ENCODE measurements around the gene DOCK9. TPM values are rescaled to one million over a fixed set of nuclear protein-coding genes. Genes with fewer than 3 reads are reported as not detected.

DOCK9 gene
- total RNA-seq, 2 experiments from 2014 or later, result 57.2 to 59.0 TPM

DNA sequence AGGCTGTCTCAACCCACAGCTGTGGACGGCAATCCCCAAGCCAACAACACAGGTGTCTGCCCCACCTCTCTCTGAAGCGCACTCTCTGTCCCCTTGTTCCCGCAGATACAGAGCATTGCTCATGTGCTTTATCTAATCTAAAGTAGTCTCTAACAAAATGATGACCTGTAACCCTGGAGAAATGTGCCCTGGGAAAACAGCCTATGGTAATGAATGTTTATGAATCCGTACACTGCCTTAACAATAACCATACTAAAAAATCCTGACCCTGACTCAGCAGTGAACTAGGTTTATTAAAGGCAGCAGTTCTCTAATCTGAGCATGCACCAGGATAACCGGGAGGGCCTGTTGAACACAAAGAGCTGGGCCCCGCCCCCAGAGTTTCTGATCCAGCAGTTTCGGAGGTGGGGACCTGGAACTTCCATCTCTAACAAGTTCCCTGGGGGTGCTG is 174.7 kb downstream of the DOCK9 start:
- no peak for DNase-seq
- Mint-ChIP-seq H3K27ac (no peak overlapping the region), H3K9me3 (no peaks in the 10 kb centered on the region), H3K36me3 (peaks cover 37% of the 10 kb centered on the region), H3K4me3 (no peak overlapping the region), H3K4me1 (ENCODE audit: low read depth) (no peaks in the 10 kb centered on the region), H3K27me3 (no peaks in the 10 kb centered on the region)
- ChIA-PET POLR2A (no interaction called here), CTCF (interaction anchor here (1.5 kb wide), 1 partner anchor 37 kb away, joined by 5 read pairs; no protein-coding TSS in a partner anchor)
- intact Hi-C loops (cut with micrococcal nuclease), result no loop called here

DNA sequence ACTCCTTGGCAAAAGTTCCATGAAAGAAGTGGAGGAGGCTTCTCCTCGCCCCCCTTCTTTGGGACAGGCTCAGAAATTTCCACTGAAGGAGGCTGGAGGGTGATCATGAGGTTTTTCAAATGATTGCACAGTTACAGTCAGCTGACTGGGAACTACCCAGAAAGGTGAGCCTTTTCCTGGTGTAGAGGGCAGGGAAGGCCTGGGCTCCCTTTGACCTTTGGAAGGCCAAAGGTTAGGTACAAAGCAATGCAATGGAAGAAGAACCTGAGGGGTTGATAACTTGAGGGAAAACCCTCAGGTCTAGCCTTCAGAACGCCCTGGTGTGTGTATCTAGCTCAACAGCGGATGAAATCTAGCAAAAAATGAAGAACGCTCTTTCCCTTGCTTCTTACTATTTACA is 175.3 kb downstream of the DOCK9 start:
- H3K27ac Mint-ChIP-seq, result no peak overlapping the region
- intact Hi-C loops (cut with micrococcal nuclease), result no loop called here
- H3K4me3 Mint-ChIP-seq, result no peak overlapping the region
- H3K36me3 Mint-ChIP-seq, result peaks cover 40% of the 10 kb centered on the region
- H3K9me3 Mint-ChIP-seq, result no peaks in the 10 kb centered on the region
- ChIA-PET CTCF (no interaction called here), POLR2A (no interaction called here)
- no peak for DNase-seq
- no peaks in the 10 kb centered on the region for H3K4me1 Mint-ChIP-seq (ENCODE audit: low read depth)
- no peaks in the 10 kb centered on the region for H3K27me3 Mint-ChIP-seq

DNA sequence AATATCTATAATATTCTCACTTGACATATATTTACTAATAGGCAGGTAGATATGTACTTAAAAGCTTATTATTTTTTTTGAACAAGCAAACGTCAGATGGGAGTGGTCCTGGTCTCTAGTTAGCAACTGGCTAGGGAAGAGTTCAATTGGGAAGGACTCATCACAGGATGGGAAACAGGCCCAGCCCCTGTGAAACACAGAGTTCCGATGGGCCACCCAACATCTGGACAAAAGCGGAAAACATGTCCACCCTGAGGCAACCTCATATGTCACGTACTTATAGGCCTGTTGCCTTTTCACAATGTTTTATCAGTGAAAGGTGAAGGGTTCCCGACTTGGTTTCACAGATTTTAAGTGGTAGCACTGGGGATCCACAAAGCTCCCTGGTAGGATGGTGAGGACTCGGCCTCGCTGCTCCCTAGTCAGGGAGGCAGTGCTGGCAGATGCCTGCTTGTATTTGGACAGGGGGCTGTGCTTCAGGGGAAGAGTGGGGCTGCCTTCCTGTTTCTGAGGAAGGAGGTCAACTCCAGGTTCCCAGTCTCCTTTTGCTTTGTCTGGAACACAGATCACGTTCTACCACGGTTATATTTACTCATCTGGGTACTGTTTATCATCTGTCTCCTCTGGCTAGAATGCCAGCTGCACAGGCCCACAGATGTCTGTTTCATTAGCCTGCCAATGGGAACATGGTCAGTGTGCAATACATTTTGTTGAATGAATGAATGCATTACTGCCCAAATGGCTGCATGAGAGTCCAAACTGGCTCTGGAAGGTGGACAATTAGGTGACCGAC is 176.0 kb downstream of the DOCK9 start:
- Mint-ChIP-seq H3K27ac (no peak overlapping the region), H3K9me3 (no peaks in the 10 kb centered on the region), H3K36me3 (peaks cover 45% of the 10 kb centered on the region), H3K4me3 (no peak overlapping the region), H3K27me3 (no peaks in the 10 kb centered on the region), H3K4me1 (ENCODE audit: low read depth) (no peaks in the 10 kb centered on the region)
- DNase-seq, result no peak
- CTCF ChIA-PET, result no interaction called here
- intact Hi-C loops (cut with micrococcal nuclease), result no loop called here
- POLR2A ChIA-PET, result no interaction called here

DNA sequence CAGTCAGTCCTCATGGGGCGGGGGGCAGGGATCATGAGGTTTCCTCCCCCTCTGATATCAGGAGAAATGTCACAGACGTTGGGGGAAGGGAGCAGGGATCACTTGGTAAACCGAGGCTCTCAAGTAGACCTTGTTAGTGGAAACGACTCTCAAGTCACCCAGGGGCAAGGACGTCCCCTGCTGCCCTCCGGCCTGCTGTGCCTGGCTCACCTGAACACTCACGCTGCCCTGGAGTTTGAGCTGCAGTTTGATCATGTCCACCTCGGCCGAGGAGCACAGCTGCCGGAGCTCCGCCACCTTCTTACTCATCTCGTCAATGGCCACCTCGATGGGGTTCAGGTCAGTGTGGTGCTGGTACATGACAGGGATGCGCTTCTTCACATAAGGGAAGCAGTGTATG is 177.8 kb downstream of the DOCK9 start:
- H3K9me3 Mint-ChIP-seq, result no peaks in the 10 kb centered on the region
- POLR2A ChIA-PET, result no interaction called here
- no peak overlapping the region for H3K27ac Mint-ChIP-seq
- DNase-seq, result no peak
- CTCF ChIA-PET, result no interaction called here
- H3K4me1 Mint-ChIP-seq (ENCODE audit: low read depth), result no peaks in the 10 kb centered on the region
- peaks cover 56% of the 10 kb centered on the region for H3K36me3 Mint-ChIP-seq
- intact Hi-C loops (cut with micrococcal nuclease), result no loop called here
- no peaks in the 10 kb centered on the region for H3K27me3 Mint-ChIP-seq
- H3K4me3 Mint-ChIP-seq, result no peak overlapping the region

DNA sequence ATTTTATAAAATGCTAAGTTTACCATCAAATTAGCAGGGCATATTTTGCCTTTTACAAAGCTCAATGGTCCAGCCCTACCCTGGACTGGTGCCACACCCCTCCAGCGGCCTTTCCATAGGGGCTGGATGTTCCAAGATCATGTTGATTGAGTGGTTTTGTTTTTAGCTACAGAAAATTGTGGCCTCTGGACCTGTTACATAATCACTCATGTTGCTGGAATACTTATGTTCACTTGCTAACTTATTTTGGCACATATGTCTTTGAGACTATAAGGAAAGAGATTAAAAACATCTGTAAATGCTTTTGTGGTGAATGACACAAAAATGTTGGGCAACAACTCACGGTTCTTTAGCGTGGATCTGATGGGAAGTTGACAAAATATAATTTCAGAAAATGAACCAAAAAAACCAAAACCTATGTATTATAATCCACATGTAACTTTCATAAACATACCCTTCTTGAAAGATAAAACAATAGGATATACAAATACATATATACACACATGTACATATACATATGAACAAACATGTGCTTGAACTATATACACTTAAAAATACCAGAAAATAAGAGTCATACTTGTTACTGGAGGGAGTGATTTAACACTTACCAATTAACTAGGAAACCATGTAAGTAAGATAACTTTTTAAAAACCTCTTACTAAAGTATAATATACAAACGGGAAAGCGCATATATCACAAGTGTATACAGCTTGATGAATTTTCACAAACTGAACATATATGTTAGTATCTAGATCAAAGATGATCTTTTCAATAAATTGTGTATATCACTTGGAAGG is 178.8 kb downstream of the DOCK9 start:
- Mint-ChIP-seq H3K9me3 (no peaks in the 10 kb centered on the region), H3K36me3 (peaks cover 61% of the 10 kb centered on the region), H3K27ac (no peak overlapping the region), H3K4me1 (ENCODE audit: low read depth) (no peaks in the 10 kb centered on the region), H3K4me3 (no peak overlapping the region), H3K27me3 (no peaks in the 10 kb centered on the region)
- no peak for DNase-seq
- intact Hi-C loops (cut with micrococcal nuclease), result no loop called here
- POLR2A ChIA-PET, result no interaction called here
- CTCF ChIA-PET, result no interaction called here

DNA sequence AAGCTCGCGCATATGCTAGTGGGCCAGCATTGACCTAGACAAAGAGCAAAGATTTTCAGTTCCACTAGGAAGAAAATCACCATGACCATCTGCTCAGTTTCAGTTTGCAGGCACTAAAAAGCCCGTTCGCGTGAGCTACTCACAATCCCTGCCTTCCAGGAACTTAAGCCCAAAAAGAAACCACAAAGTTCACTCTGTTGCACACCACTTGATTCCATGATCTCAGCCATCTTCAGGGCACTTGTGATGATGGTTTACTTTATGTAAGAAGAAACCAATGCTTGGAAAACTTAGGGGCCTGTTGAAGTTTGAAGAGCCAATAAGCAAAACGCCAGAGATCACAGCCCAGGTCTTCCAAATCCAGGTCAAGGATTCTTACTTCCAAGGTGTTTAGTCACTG is 180.4 kb downstream of the DOCK9 start:
- CTCF ChIA-PET, result no interaction called here
- no peak for DNase-seq
- H3K4me3 Mint-ChIP-seq, result no peak overlapping the region
- no peaks in the 10 kb centered on the region for H3K27me3 Mint-ChIP-seq
- no peaks in the 10 kb centered on the region for H3K4me1 Mint-ChIP-seq (ENCODE audit: low read depth)
- H3K27ac Mint-ChIP-seq, result no peak overlapping the region
- intact Hi-C loops (cut with micrococcal nuclease), result no loop called here
- POLR2A ChIA-PET, result no interaction called here
- no peaks in the 10 kb centered on the region for H3K9me3 Mint-ChIP-seq
- H3K36me3 Mint-ChIP-seq, result peaks cover 68% of the 10 kb centered on the region

DNA sequence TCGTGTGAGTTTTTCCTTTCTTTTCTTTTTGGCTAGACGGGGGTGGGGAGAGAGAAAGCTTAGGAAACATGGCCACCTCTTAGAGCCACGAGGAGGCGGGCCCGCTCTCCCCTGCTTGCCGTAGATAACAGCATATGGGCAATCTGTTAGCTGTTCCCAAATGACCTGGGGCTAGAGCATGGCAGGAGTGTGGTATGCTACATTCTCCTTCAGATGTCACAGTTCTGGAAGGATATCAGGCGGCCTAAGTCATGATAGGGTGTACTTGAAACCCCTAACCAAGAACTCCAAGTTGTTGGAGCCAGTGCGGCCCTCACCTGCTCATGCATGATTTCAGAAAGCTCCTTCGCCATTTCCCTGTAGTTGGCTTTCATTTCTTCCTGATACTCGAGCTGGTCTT is 181.1 kb downstream of the DOCK9 start:
- ChIA-PET CTCF (no interaction called here), POLR2A (no interaction called here)
- DNase-seq, result no peak
- Mint-ChIP-seq H3K4me3 (no peak overlapping the region), H3K36me3 (peaks cover 65% of the 10 kb centered on the region), H3K27me3 (no peaks in the 10 kb centered on the region), H3K4me1 (ENCODE audit: low read depth) (no peaks in the 10 kb centered on the region), H3K27ac (no peak overlapping the region), H3K9me3 (peaks cover 4% of the 10 kb centered on the region)
- intact Hi-C loops (cut with micrococcal nuclease), result no loop called here

DNA sequence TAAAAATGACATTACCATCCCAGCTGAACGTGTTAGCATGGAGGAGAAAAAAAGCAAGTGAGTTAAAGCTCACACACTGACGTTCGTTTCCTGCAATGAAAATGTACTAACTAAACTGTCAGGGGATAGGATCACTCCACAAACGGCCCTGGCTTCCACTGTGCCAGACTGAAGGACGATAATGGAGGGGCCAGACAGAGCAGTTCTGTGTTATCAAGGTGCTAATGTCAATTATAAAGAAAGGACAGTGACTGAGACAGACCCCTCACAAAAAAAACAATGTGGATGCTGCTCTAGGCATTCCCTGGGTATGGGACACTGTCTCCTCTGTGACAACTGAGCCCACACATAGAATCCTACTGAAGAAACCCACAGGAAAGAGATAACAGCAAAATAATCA is 181.7 kb downstream of the DOCK9 start:
- Mint-ChIP-seq H3K4me3 (no peak overlapping the region), H3K9me3 (peaks cover 7% of the 10 kb centered on the region), H3K27me3 (no peaks in the 10 kb centered on the region), H3K27ac (no peak overlapping the region), H3K4me1 (ENCODE audit: low read depth) (no peaks in the 10 kb centered on the region), H3K36me3 (peaks cover 67% of the 10 kb centered on the region)
- intact Hi-C loops (cut with micrococcal nuclease), result no loop called here
- ChIA-PET POLR2A (no interaction called here), CTCF (interaction anchor here (1.6 kb wide), 1 partner anchor 123 kb away, joined by 3 read pairs; no protein-coding TSS in a partner anchor)
- DNase-seq, result no peak

DNA sequence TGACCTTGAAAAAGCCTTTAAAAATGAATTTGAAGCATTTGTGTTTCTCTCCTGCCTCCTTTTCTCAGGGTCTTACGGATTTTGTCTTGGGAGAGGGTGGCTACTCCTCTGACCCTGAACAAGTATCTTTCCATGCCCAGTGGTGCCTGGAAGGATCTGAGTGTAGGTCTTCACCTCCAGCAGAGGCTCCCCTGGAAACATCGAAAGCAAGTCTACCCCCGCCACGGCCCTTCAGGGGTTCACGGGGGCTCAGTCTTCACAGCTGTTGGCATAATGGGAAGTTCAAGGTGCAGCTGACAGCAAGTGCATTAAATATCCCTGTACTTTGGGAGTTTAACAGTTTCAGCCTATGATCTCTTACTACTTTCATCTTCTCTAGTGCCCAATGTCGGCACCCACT is 182.6 kb downstream of the DOCK9 start:
- intact Hi-C loops (cut with micrococcal nuclease), result no loop called here
- no peaks in the 10 kb centered on the region for H3K4me1 Mint-ChIP-seq (ENCODE audit: low read depth)
- ChIA-PET POLR2A (no interaction called here), CTCF (interaction anchor here (1.6 kb wide), 1 partner anchor 122 kb away, joined by 3 read pairs; no protein-coding TSS in a partner anchor)
- H3K9me3 Mint-ChIP-seq, result peaks cover 9% of the 10 kb centered on the region
- no peaks in the 10 kb centered on the region for H3K27me3 Mint-ChIP-seq
- H3K27ac Mint-ChIP-seq, result no peak overlapping the region
- H3K36me3 Mint-ChIP-seq, result peaks cover 67% of the 10 kb centered on the region
- H3K4me3 Mint-ChIP-seq, result no peak overlapping the region
- no peak for DNase-seq

DNA sequence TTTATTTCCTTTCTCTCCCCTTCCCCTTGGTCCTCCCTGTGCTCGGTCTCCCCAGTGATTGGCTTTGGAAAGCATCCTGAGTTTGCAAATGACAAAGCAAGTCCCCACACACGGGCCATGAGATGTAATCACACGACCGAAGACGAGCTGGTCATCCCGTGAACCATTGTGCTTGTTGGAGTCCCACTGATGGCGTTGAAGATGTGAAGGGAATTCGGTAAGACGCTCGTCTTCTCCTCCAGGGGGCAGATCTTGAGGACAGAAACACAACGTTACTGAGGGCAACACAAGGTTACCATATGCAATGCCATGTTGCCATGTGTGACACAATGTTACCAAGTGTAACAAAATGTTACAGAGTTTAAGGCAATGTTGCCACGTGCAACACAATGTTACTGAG is 183.4 kb downstream of the DOCK9 start:
- H3K4me1 Mint-ChIP-seq (ENCODE audit: low read depth), result no peaks in the 10 kb centered on the region
- ChIA-PET CTCF (no interaction called here), POLR2A (no interaction called here)
- H3K9me3 Mint-ChIP-seq, result peaks cover 14% of the 10 kb centered on the region
- no peak overlapping the region for H3K27ac Mint-ChIP-seq
- no peak for DNase-seq
- no peaks in the 10 kb centered on the region for H3K27me3 Mint-ChIP-seq
- H3K4me3 Mint-ChIP-seq, result no peak overlapping the region
- H3K36me3 Mint-ChIP-seq, result peaks cover 61% of the 10 kb centered on the region
- intact Hi-C loops (cut with micrococcal nuclease), result no loop called here

DNA sequence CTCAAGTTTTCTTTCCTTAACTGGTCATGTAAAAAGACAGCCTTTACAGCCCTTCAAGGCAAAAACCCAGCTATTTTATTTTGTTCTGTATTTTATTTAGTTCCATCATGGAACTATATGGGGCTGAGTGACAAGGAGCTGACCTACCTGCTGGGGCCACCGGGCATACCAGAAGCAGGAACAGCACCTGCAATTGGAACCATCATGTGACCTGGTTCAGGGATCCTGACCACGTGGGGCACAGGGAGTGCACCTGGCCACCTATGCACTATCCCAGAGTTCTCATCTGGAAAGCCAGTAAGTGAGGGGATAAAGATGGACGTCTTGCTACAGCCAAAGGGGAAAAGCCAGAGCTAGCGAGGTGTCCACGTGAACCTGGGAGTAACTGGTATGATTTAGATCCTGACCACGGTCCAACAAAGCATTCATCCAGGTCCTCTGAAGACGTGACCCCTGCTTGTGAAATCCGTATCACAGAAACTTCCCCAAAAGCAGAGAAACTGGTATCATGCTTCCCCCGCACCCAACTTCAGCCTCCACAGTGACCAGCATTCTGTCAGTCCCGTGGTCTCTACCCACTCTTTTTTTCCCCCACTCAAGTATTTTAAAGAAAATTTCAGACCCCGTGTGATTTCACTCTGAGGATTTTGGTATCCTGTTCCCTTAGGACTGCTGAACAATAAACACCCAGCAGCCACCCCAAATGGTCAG is 184.9 kb downstream of the DOCK9 start:
- H3K9me3 Mint-ChIP-seq, result peaks cover 14% of the 10 kb centered on the region
- CTCF ChIA-PET, result interaction anchor here (0.6 kb wide), 1 partner anchor 332 kb away, joined by 3 read pairs; no protein-coding TSS in a partner anchor
- POLR2A ChIA-PET, result no interaction called here
- intact Hi-C loops (cut with micrococcal nuclease), result no loop called here
- H3K27me3 Mint-ChIP-seq, result peaks cover 6% of the 10 kb centered on the region
- H3K4me3 Mint-ChIP-seq, result no peak overlapping the region
- H3K27ac Mint-ChIP-seq, result no peak overlapping the region
- DNase-seq, result no peak
- H3K4me1 Mint-ChIP-seq (ENCODE audit: low read depth), result no peaks in the 10 kb centered on the region
- peaks cover 49% of the 10 kb centered on the region for H3K36me3 Mint-ChIP-seq

DNA sequence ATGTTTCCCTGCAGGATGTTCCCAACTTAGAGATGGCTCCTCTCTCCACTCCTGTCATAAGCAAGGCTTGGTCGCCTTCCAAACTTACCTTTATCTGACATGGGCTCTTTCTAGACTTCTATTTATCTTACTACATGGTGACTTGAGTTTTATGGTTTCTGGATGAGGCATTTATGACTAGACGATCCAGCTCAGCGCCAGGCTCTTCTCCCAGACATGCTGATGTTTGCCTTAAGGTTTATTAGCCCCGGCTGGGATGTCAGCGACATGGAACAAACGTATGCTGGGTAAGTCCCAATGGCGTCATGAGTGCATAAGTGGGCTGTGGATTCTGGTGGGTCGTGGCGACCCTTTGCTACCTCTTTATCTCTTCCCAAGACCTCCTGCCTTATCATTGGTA is 185.5 kb downstream of the DOCK9 start:
- no peak for DNase-seq
- H3K4me1 Mint-ChIP-seq (ENCODE audit: low read depth), result no peaks in the 10 kb centered on the region
- ChIA-PET POLR2A (no interaction called here), CTCF (no interaction called here)
- H3K9me3 Mint-ChIP-seq, result peaks cover 14% of the 10 kb centered on the region
- H3K36me3 Mint-ChIP-seq, result peaks cover 43% of the 10 kb centered on the region
- H3K27ac Mint-ChIP-seq, result no peak overlapping the region
- H3K27me3 Mint-ChIP-seq, result peaks cover 6% of the 10 kb centered on the region
- no peak overlapping the region for H3K4me3 Mint-ChIP-seq
- intact Hi-C loops (cut with micrococcal nuclease), result no loop called here
